H1 (cell line): Measurements from ENCODE around the gene SYNGR4. TPM values are rescaled to one million over a fixed set of nuclear protein-coding genes. Genes with fewer than 3 reads are reported as not detected.

Source experiments
- polyA plus RNA-seq, 7 experiments: library from polyadenylated mRNA; depleted of rRNA in 3 of 7; stranded (reverse) in 5 of 7; unstranded in 2 of 7; fragments of >200 nt in 5 of 7; fragments of 200-250 nt in 2 of 7; gene quantifications; 1 replicate in 5 of 7; 2 replicates in 1 of 7; 4 replicates in 1 of 7; pipeline versions ENCODE4 v1.2.1 to v1.2.3, GENCODE V29; 2011 to 2013; ENCODE audit warnings: missing spikeins in 2 of 7, mixed read lengths in 2 of 7
- total RNA-seq: library from RNA; stranded (reverse); fragmentation: NEBNext Ultra II Directional; extraction: Animal tissue kit (Norgen Biotek cat#: 25700); gene quantifications from 2 replicates; pipeline ENCODE4 v1.2.1, GENCODE V29; 2021
- TF ChIP-seq, protein P1 (sequence below): IDR thresholded peaks from 2 replicates; pipeline ENCODE4 v1.6.1; 2011; ENCODE audit warnings: low read depth, mild to moderate bottlenecking, low read length; ENCODE audit not compliant: insufficient read depth

SYNGR4 gene
- total and polyA plus RNA-seq, 2 of the 8 experiments (the other 6 are each of a cell fraction or from before 2014, with no cell fraction given) = 0.41 TPM; not detected in 1

DNA sequence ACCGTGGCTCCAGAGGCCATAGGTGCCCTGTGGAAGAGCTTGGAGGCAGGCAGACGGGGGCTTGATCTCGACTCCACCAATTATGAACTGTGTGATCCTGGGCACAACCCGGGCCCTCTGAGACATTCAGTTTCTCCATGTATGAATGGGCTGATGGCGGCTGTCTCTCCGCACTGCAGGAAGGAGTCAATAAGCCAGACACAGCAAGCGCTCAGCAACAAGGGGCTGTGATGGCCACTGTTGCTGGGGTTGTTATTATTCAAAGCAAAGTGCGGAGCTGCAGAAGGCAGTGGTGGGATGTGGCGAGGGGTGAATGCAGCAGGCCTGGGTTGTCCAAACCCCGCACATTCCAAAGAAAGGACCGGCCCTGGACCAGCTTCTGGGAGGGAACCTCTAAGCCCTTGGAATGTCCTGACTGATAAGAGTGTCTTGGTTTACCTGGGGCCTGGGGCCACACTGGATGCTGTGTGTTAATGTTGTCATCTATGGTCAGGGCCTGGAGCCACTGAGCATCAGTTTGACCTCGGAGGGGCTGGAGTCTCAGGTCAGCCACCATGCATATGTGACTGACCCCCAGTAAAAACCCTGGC is 8.7 kb upstream of the SYNGR4 start (continued):
- TF ChIP-seq, protein P1, sequence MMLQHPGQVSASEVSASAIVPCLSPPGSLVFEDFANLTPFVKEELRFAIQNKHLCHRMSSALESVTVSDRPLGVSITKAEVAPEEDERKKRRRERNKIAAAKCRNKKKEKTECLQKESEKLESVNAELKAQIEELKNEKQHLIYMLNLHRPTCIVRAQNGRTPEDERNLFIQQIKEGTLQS = no peak
